Body of pancreas (tissue), 4 donors: Measurements from ENCODE around the gene TFPI2. TPM values are rescaled to one million over a fixed set of nuclear protein-coding genes. Genes with fewer than 3 reads are reported as not detected.

ENCODE experiments used
- ATAC-seq: fragments of 150-250 bp; one replicate; pipeline ENCODE4 v1.9.1; 2016
- DNase-seq, 4 donors: peaks; one replicate each; pipeline ENCODE4 v3.0.0-alpha.2; 2019
- H3K27ac ChIP-seq, 4 donors: fragments of 200-600 bp; sonication (generic); 1 replicate in 3 of 4; 2 replicates in 1 of 4; pipeline versions ENCODE4 v1.5.1 to v1.6.1; 2016 to 2019; ENCODE audit warnings: mild to moderate bottlenecking in 1 of 4, mixed read lengths in 1 of 4, moderate library complexity in 1 of 4
- H3K27me3 ChIP-seq, 2 donors: fragments of 200-600 bp; sonication (generic); one replicate each; pipeline ENCODE4 v1.6.0; 2016; ENCODE audit warnings: mild to moderate bottlenecking in 1 of 2
- H3K36me3 ChIP-seq, 2 donors: fragments of 200-600 bp; sonication (generic); replicated peaks in 1 of 2; 2 replicates each; pipeline ENCODE4 v1.5.1; 2016; ENCODE audit warnings: low read depth in 2 of 2; ENCODE audit not compliant: insufficient read depth in 1 of 2
- H3K4me1 ChIP-seq: fragments of 200-600 bp; sonication (generic); one replicate; pipeline ENCODE4 v1.6.0; 2016
- H3K4me3 ChIP-seq, 2 donors: fragments of 200-600 bp; sonication (generic); 1 replicate in 1 of 2; 2 replicates in 1 of 2; pipeline ENCODE4 v1.5.1; 2016 to 2019
- H3K9me3 ChIP-seq, 3 donors: fragments of 200-600 bp; sonication (generic); 1 replicate in 2 of 3; 2 replicates in 1 of 3; pipeline ENCODE4 v1.5.1; 2016
- CTCF ChIP-seq, 7 experiments: fragments of 450-650 bp in 4 of 7; fragments of 200-600 bp in 3 of 7; sonication (generic) in 3 of 7; IDR thresholded peaks; one replicate each; pipeline ENCODE4 v1.5.1; 2016 to 2019; ENCODE audit warnings: antibody characterized with exemption in 7 of 7
- POLR2A ChIP-seq, 3 donors: fragments of 450-650 bp; IDR thresholded peaks; one replicate each; pipeline ENCODE4 v1.6.1; 2016; ENCODE audit warnings: antibody characterized with exemption in 3 of 3, mild to moderate bottlenecking in 2 of 3
- WGBS, 2 donors: methylation state at CpG; one replicate each; pipeline ENCODE4 v1.1.5; 2017; 5-methylcytosine and 5-hydroxymethylcytosine counted together
- intact Hi-C: fragments of 100-400 bp; cut with DNase I; formaldehyde crosslinking; loops from one replicate; pipeline ENCODE4 v1.15.1; 2023
- total RNA-seq, 2 donors: library from RNA; depleted of rRNA; stranded (reverse); fragments of >200 nt; gene quantifications; one replicate each; pipeline ENCODE4 v1.1.0, GENCODE V29; 2016

The TFPI2 gene
- total RNA-seq, 2 donors from 2014 or later = 3.3 to 10.9 TPM

- ATAC-seq = no peak
- no peak overlapping the region for H3K4me3 ChIP-seq
- H3K27ac ChIP-seq = no peak overlapping the region
- no peaks in the 10 kb centered on the region for H3K27me3 ChIP-seq
- WGBS, 2 donors = 67 to 72% methylated on average over 3 of the region's 3 CpGs
- intact Hi-C loops = no loop called here
- no peaks in the 10 kb centered on the region for H3K4me1 ChIP-seq
- H3K36me3 ChIP-seq = no peaks in the 10 kb centered on the region
- no peak for TF ChIP-seq POLR2A (IDR thresholded peaks at IDR 0.05)
- no peak for TF ChIP-seq CTCF (IDR thresholded peaks at IDR 0.05)
- no peak for DNase-seq
- H3K9me3 ChIP-seq = no peaks in the 10 kb centered on the region
Observed at GRCh38 chr7:93931655-93932054, 41.1 kb upstream of the TFPI2 start.

DNA sequence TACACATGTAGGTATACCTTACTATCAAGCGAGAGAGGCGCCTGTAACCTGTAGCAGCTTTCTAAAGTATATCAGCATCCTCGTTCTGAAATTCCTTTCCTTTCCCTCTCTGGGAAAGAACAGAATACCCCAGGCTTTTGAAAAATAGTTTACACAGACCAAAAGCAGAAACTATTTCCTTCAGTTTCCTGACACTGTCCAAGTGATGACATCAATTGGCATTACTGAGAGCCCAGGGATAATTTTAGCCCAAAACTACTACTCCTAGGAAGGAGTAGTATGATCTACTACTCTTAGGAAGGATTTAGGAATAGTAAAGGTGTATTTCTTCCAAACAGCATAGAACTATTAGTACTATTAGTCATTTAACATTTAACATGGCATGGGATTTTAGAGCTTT is 37.0 kb upstream of the TFPI2 start:
- intact Hi-C loops = no loop called here
- TF ChIP-seq POLR2A (IDR thresholded peaks at IDR 0.05) (no peak), CTCF (IDR thresholded peaks at IDR 0.05) (no peak)
- Histone ChIP-seq H3K4me3 (no peak overlapping the region), H3K4me1 (no peaks in the 10 kb centered on the region), H3K9me3 (no peaks in the 10 kb centered on the region), H3K27ac (no peak overlapping the region), H3K27me3 (no peaks in the 10 kb centered on the region), H3K36me3 (no peaks in the 10 kb centered on the region)
- no peak for DNase-seq
- ATAC-seq = no peak
- 58 to 73% methylated on average over 3 of the region's 3 CpGs for WGBS, 2 donors

- no peaks in the 10 kb centered on the region for H3K9me3 ChIP-seq
- TF ChIP-seq POLR2A (IDR thresholded peaks at IDR 0.05) = no peak
- TF ChIP-seq CTCF (IDR thresholded peaks at IDR 0.05) = no peak
- H3K27me3 ChIP-seq = no peaks in the 10 kb centered on the region
- ATAC-seq = no peak
- no peak overlapping the region for H3K4me3 ChIP-seq
- no peaks in the 10 kb centered on the region for H3K4me1 ChIP-seq
- H3K36me3 ChIP-seq = no peaks in the 10 kb centered on the region
- intact Hi-C loops = no loop called here
- DNase-seq = no peak
- 21 to 46% methylated on average over 1 of the region's 1 CpG for WGBS, 2 donors
- no peak overlapping the region for H3K27ac ChIP-seq
Observed at GRCh38 chr7:93926800-93927199, 36.2 kb upstream of the TFPI2 start.

DNA sequence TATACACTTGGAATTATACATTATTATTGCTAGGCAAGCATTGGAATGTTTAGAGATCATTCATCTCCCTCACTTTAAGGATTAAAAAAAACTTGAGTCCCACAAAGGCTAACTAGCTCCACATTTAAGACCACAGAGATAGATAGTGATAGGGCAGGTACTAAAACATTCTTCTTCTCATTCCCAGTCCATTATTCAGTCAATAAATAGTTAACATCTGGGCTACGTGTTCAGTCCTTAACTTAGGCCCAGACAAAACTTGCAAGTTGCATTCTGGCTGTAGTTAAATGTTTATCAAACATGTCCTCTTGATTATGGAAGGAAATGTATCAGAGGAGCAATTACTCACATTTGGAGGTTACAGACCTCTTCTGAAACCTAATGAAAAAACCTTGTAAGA is 33.4 kb upstream of the TFPI2 start:
- H3K27me3 ChIP-seq = no peaks in the 10 kb centered on the region
- H3K9me3 ChIP-seq = no peaks in the 10 kb centered on the region
- 21 to 41% methylated on average over 1 of the region's 1 CpG for WGBS, 2 donors
- TF ChIP-seq CTCF (IDR thresholded peaks at IDR 0.05) (no peak), POLR2A (IDR thresholded peaks at IDR 0.05) (no peak)
- DNase-seq = no peak
- H3K4me1 ChIP-seq = peaks cover 7% of the 10 kb centered on the region
- no peak for ATAC-seq
- H3K4me3 ChIP-seq = no peak overlapping the region
- intact Hi-C loops = no loop called here
- no peaks in the 10 kb centered on the region for H3K36me3 ChIP-seq
- peak overlapping the region in 1 of 4 donors; percentile 7 for H3K27ac ChIP-seq

- H3K4me3 ChIP-seq = no peak overlapping the region
- WGBS, 2 donors = 59 to 69% methylated on average over 6 of the region's 6 CpGs
- peaks cover 7% of the 10 kb centered on the region for H3K4me1 ChIP-seq
- DNase-seq (no peak), ATAC-seq (no peak)
- peak overlapping the region in 1 of 4 donors; percentile 81 for H3K27ac ChIP-seq
- H3K27me3 ChIP-seq = no peaks in the 10 kb centered on the region
- no peaks in the 10 kb centered on the region for H3K9me3 ChIP-seq
- H3K36me3 ChIP-seq = no peaks in the 10 kb centered on the region
- TF ChIP-seq POLR2A (IDR thresholded peaks at IDR 0.05) (no peak), CTCF (IDR thresholded peaks at IDR 0.05) (no peak)
- intact Hi-C loops = no loop called here
Observed at GRCh38 chr7:93923296-93923695, 32.7 kb upstream of the TFPI2 start.
